Activated naive CD4-positive, alpha-beta T cell treated with anti-CD3 and anti-CD28 coated beads, Interleukin-2, amount 10 ng/mL, durations not matched to agents 7 days and 5 days (primary cell): Measurements from ENCODE around the gene OBSL1.
A peak's percentile ranks its signal among the peaks of the same experiment; 100 is the strongest.

Experiments used
- CTCF ChIA-PET: fragments of 350-600 bp; sonication (Branson Sonifier 250); formaldehyde crosslinking; loops from one replicate; lab custom pipeline; 2021; ENCODE audit warnings: antibody characterized with exemption; lab: Charles Lee
- DNase-seq: peaks from one replicate; pipeline ENCODE4 v3.0.0-alpha.2; 2020
- H3K27ac Mint-ChIP-seq: one replicate; pipeline ENCODE4 v1.8.0; 2021; ENCODE audit warnings: mild to moderate bottlenecking, moderate library complexity, mixed read lengths
- H3K27me3 Mint-ChIP-seq: one replicate; pipeline ENCODE4 v1.8.0; 2021; ENCODE audit warnings: mild to moderate bottlenecking, mixed read lengths
- H3K36me3 Mint-ChIP-seq: one replicate; pipeline ENCODE4 v1.8.0; 2021; ENCODE audit warnings: mixed read lengths
- H3K4me1 Mint-ChIP-seq: one replicate; pipeline ENCODE4 v1.8.0; 2021; ENCODE audit warnings: mixed read lengths
- H3K4me3 Mint-ChIP-seq: one replicate; pipeline ENCODE4 v1.8.0; 2021; ENCODE audit warnings: mild to moderate bottlenecking, moderate library complexity, mixed read lengths
- H3K9me3 Mint-ChIP-seq: one replicate; pipeline ENCODE4 v1.8.0; 2021; ENCODE audit warnings: mixed read lengths

Gene OBSL1

GRCh38 chr2:219571311-219572236 is at the start of gene OBSL1:
Gene OBSL1 (minus strand): TSS chr2:219571539. CDS start chr2:219571232, 307 bp downstream.
- Mint-ChIP-seq H3K9me3 (no peaks in the 10 kb centered on the region), H3K27me3 (peaks cover 92% of the 10 kb centered on the region), H3K36me3 (no peaks in the 10 kb centered on the region), H3K4me3 (no peak within 1 kb of the TSS), H3K27ac (no peak within 1 kb of the TSS), H3K4me1 (peaks cover 3% of the 10 kb centered on the region)
- no peak for DNase-seq
- CTCF ChIA-PET = interaction anchor here (1.5 to 1.6 kb wide), 3 partner anchors 12 to 71 kb away, joined by 3 to 7 read pairs (median 4); no protein-coding TSS in a partner anchor

GRCh38 chr2:219620546-219620945 is 49.2 kb upstream of the OBSL1 start:
- Mint-ChIP-seq H3K27me3 (peaks cover 36% of the 10 kb centered on the region), H3K9me3 (no peaks in the 10 kb centered on the region), H3K27ac (no peak overlapping the region), H3K4me3 (no peak overlapping the region), H3K4me1 (no peaks in the 10 kb centered on the region), H3K36me3 (no peaks in the 10 kb centered on the region)
- DNase-seq = no peak
- CTCF ChIA-PET = interaction anchor here (1.4 kb wide), 1 partner anchor 11 kb away, joined by 3 read pairs; no protein-coding TSS in a partner anchor

DNA sequence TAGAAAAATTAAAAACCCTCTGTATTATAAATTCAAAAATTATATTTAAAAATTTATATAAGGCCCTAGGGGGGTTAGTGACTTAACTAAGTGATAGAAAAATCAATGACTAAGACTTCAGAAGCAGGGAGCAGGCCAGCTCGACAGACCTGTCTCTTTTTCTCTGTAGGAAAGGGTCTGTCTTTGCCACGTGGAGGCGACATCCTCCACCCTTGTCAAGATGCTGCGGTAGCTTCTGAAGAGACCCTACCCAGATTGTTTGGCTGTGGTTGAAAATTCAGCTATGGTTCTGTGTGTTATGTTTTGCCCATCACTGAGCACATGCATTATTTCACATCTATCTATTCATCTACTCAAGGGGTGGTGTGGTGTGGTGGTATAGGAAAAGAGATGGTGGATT is 47.9 kb upstream of the OBSL1 start:
- peaks cover 2% of the 10 kb centered on the region for H3K4me1 Mint-ChIP-seq
- no peak overlapping the region for H3K27ac Mint-ChIP-seq
- CTCF ChIA-PET = interaction anchor here (1.4 kb wide), 1 partner anchor 10 kb away, joined by 3 read pairs; no protein-coding TSS in a partner anchor
- peaks cover 8% of the 10 kb centered on the region for H3K36me3 Mint-ChIP-seq
- H3K4me3 Mint-ChIP-seq = no peak overlapping the region
- no peak for DNase-seq
- H3K9me3 Mint-ChIP-seq = no peaks in the 10 kb centered on the region
- H3K27me3 Mint-ChIP-seq = peaks cover 23% of the 10 kb centered on the region

DNA sequence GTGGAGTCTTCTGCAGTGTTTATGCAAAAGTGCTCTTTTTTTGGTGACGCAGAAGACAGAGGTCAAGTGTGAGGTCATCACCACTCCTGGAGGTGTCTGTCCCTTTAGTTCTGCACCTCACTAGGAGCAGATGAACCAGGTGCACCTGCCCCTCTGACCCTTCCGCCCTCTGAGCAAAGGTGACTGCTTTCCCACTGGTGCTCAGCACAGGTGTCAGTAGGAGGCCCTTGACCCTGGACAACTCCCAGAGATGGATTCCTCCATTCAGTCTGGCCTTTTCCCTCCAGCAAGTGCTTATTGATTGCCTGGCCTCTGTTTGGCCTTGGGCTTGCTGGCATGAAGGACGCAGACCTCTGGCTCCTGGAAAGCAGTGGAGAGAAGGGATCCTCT is 47.4 kb upstream of the OBSL1 start:
- CTCF ChIA-PET = no interaction called here
- Mint-ChIP-seq H3K9me3 (no peaks in the 10 kb centered on the region), H3K4me3 (no peak overlapping the region), H3K36me3 (peaks cover 8% of the 10 kb centered on the region), H3K4me1 (peaks cover 3% of the 10 kb centered on the region), H3K27ac (no peak overlapping the region), H3K27me3 (peaks cover 21% of the 10 kb centered on the region)
- no peak for DNase-seq

DNA sequence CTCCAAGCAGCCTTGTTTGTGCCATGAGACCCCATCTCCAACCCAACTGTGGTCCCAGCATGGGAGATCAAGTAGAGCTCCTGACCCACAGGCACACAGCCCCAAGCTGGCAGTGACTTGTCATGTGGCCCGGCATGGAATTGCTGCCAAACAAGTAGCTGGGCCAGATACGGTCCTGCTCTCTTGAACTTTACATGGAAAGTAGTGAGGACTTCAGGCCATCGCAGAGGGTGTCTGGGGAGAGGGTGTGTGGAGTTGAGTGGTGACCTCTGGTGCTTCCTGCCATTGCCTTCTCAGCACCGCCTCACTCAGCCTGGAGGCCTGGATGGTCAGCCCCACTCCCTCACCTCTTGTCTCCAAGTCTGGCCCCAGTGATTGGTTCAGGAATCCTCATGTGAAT is 45.2 kb upstream of the OBSL1 start:
- CTCF ChIA-PET = interaction anchor here (0.7 kb wide), 1 partner anchor 14 kb away, joined by 3 read pairs; no protein-coding TSS in a partner anchor
- H3K4me3 Mint-ChIP-seq = no peak overlapping the region
- no peak for DNase-seq
- H3K27me3 Mint-ChIP-seq = peaks cover 16% of the 10 kb centered on the region
- H3K36me3 Mint-ChIP-seq = peaks cover 12% of the 10 kb centered on the region
- no peaks in the 10 kb centered on the region for H3K9me3 Mint-ChIP-seq
- peaks cover 13% of the 10 kb centered on the region for H3K4me1 Mint-ChIP-seq
- no peak overlapping the region for H3K27ac Mint-ChIP-seq

DNA sequence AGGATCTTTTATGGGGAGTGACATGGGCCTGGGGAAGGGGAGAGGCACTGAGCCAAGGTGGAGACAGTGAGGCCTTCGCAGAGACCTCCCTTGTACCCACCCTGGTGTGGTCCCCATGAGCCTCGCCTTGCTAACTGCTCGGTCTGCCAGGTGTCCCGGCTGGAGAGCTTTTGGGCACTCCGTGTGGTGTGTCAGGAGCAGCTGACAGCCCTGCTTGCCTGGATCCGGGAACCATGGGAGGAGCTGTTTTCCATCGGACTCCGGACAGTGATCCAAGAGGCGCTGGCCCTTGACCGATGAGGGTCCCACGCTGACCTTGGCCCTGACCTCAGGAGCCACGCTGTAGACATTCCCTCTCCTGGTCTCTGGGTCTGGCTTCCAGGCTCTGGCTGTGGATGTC is 44.6 kb upstream of the OBSL1 start:
- Mint-ChIP-seq H3K4me3 (no peak overlapping the region), H3K4me1 (peaks cover 13% of the 10 kb centered on the region), H3K27me3 (peaks cover 9% of the 10 kb centered on the region), H3K36me3 (peaks cover 18% of the 10 kb centered on the region), H3K9me3 (no peaks in the 10 kb centered on the region), H3K27ac (no peak overlapping the region)
- CTCF ChIA-PET = no interaction called here
- DNase-seq = no peak

DNA sequence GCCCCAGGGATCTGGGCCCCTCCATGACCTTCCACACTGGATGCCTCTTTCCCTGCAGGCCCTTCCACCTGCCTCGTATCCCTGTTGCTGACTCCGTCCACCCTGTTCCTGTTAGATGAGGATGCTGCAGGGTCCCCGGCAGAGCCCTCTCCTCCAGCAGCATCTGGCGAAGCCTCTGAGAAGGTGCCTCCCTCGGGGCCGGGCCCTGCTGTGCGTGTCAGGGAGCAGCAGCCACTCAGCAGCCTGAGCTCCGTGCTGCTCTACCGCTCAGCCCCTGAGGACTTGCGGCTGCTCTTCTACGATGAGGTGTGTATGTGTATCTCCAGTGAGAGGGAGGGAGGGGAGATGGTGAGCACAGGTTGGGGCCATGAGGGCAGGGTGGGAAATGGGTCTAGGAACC is 43.7 kb upstream of the OBSL1 start:
- no peak for DNase-seq
- CTCF ChIA-PET = interaction anchor here (0.6 kb wide), 1 partner anchor 72 kb away, joined by 3 read pairs; no protein-coding TSS in a partner anchor
- Mint-ChIP-seq H3K36me3 (peaks cover 18% of the 10 kb centered on the region), H3K27ac (no peak overlapping the region), H3K4me1 (peaks cover 13% of the 10 kb centered on the region), H3K4me3 (no peak overlapping the region), H3K9me3 (no peaks in the 10 kb centered on the region), H3K27me3 (peaks cover 4% of the 10 kb centered on the region)

- Mint-ChIP-seq H3K27ac (no peak overlapping the region), H3K27me3 (peaks cover 4% of the 10 kb centered on the region), H3K4me3 (no peak overlapping the region), H3K9me3 (no peaks in the 10 kb centered on the region), H3K36me3 (peaks cover 18% of the 10 kb centered on the region), H3K4me1 (peaks cover 13% of the 10 kb centered on the region)
- no peak for DNase-seq
- CTCF ChIA-PET = no interaction called here
These were observed 42.9 kb upstream of the OBSL1 start for GRCh38 chr2:219614076-219614860.

GRCh38 chr2:219613461-219614070 is 42.2 kb upstream of the OBSL1 start:
- CTCF ChIA-PET = interaction anchor here (1.0 kb wide), 1 partner anchor 53 kb away, joined by 3 read pairs; no protein-coding TSS in a partner anchor
- H3K27ac Mint-ChIP-seq = no peak overlapping the region
- no peaks in the 10 kb centered on the region for H3K9me3 Mint-ChIP-seq
- H3K27me3 Mint-ChIP-seq = no peaks in the 10 kb centered on the region
- no peak for DNase-seq
- H3K4me3 Mint-ChIP-seq = no peak overlapping the region
- H3K4me1 Mint-ChIP-seq = peaks cover 13% of the 10 kb centered on the region
- H3K36me3 Mint-ChIP-seq = peaks cover 19% of the 10 kb centered on the region

DNA sequence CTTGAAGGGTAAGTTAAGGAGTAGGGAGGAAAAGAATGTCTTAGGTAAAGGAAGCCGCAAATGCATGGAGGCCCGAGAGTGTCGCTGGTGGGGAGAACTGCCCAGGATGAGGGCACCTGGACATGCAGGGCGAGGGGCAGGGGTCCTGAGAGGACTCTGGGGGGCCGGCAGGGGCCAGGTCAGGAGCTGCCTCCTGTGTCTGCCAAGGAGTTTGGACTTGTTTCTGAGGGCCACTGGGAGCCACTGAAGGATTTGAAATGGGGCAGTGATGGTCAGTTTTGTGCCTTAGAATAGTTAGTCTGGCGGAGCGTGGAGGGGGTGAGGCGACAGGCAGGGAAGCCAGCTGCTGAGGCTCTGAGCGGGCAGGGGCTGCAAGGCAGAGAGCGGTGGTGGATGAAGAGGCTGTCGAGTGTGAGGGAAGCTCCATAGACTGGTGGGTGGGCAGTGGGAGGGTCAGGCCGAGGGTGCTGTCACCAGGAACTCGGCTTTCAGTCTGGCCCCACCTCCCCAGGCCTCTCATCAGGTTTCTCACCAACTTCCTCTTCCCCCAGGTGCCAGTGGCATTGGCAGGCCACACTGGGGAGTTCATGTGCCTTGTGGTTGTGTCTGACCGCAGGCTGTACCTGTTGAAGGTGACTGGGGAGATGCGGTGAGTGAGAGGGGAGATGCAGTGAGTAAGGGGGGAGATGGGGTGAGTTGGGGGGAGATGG is 41.4 kb upstream of the OBSL1 start:
- peak; percentile 48 for DNase-seq
- no peak overlapping the region for H3K4me3 Mint-ChIP-seq
- peaks cover 13% of the 10 kb centered on the region for H3K4me1 Mint-ChIP-seq
- H3K36me3 Mint-ChIP-seq = peaks cover 19% of the 10 kb centered on the region
- peak overlapping the region; percentile 38 for H3K27ac Mint-ChIP-seq
- no peaks in the 10 kb centered on the region for H3K9me3 Mint-ChIP-seq
- H3K27me3 Mint-ChIP-seq = no peaks in the 10 kb centered on the region
- CTCF ChIA-PET = interaction anchor here (1.0 kb wide), 1 partner anchor 52 kb away, joined by 3 read pairs; no protein-coding TSS in a partner anchor

GRCh38 chr2:219611866-219612576 is 40.7 kb upstream of the OBSL1 start:
- H3K4me1 Mint-ChIP-seq = peaks cover 13% of the 10 kb centered on the region
- DNase-seq = no peak
- CTCF ChIA-PET = no interaction called here
- no peak overlapping the region for H3K4me3 Mint-ChIP-seq
- H3K27ac Mint-ChIP-seq = no peak overlapping the region
- peaks cover 21% of the 10 kb centered on the region for H3K36me3 Mint-ChIP-seq
- H3K9me3 Mint-ChIP-seq = no peaks in the 10 kb centered on the region
- H3K27me3 Mint-ChIP-seq = no peaks in the 10 kb centered on the region

- H3K9me3 Mint-ChIP-seq = no peaks in the 10 kb centered on the region
- peaks cover 13% of the 10 kb centered on the region for H3K4me1 Mint-ChIP-seq
- H3K27ac Mint-ChIP-seq = no peak overlapping the region
- no peak for DNase-seq
- H3K36me3 Mint-ChIP-seq = peaks cover 26% of the 10 kb centered on the region
- CTCF ChIA-PET = no interaction called here
- no peaks in the 10 kb centered on the region for H3K27me3 Mint-ChIP-seq
- no peak overlapping the region for H3K4me3 Mint-ChIP-seq
These were observed 40.0 kb upstream of the OBSL1 start for GRCh38 chr2:219611306-219611705.
